Subcutaneous adipose tissue (tissue), 4 donors: ENCODE results near the gene PSORS1C2. TPM values are rescaled to one million over a fixed set of nuclear protein-coding genes. Genes with fewer than 3 reads are reported as not detected.

ENCODE experiments used
- CTCF ChIP-seq: fragments of 450-650 bp; IDR thresholded peaks from one replicate; pipeline ENCODE4 v1.5.1; 2016; ENCODE audit warnings: low read depth, mild to moderate bottlenecking, control low read depth, antibody characterized with exemption, moderate library complexity
- total RNA-seq, 4 donors: library from RNA; depleted of rRNA; stranded (reverse); fragments of >200 nt; gene quantifications; one replicate each; pipeline ENCODE4 v1.1.0, GENCODE V29; 2016

The PSORS1C2 gene
- total RNA-seq, 4 donors from 2014 or later = not detected

GRCh38 chr6:31175971-31176370, 37.1 kb upstream of the PSORS1C2 start:
- no peak for TF ChIP-seq CTCF

GRCh38 chr6:31174378-31174777, 35.5 kb upstream of the PSORS1C2 start:
- no peak for TF ChIP-seq CTCF

GRCh38 chr6:31173406-31173805, 34.5 kb upstream of the PSORS1C2 start:
- no peak for TF ChIP-seq CTCF

GRCh38 chr6:31172973-31173384, 34.1 kb upstream of the PSORS1C2 start:
- no peak for TF ChIP-seq CTCF

GRCh38 chr6:31171931-31172905, 33.4 kb upstream of the PSORS1C2 start:
- TF ChIP-seq CTCF = no peak

GRCh38 chr6:31170987-31171671, 32.3 kb upstream of the PSORS1C2 start:
- no peak for TF ChIP-seq CTCF

- TF ChIP-seq CTCF = no peak
Observed at GRCh38 chr6:31170600-31170881, 31.7 kb upstream of the PSORS1C2 start, which contains the start of gene POU5F1. TSS of gene POU5F1 (minus strand) at chr6:31170682. CDS start at chr6:31170620, 62 bp downstream.
